Esophagus squamous epithelium (tissue), 4 donors: ENCODE data around the gene CALY.

Experiments
- CTCF ChIP-seq, 6 experiments: fragments of 450-650 bp in 4 of 6; fragments of 200-600 bp in 2 of 6; sonication (generic) in 2 of 6; IDR thresholded peaks; one replicate each; pipeline ENCODE4 v1.5.1; 2016 to 2019; ENCODE audit warnings: antibody characterized with exemption in 6 of 6, mild to moderate bottlenecking in 4 of 6, moderate library complexity in 4 of 6
- POLR2A ChIP-seq, 4 donors: fragments of 450-650 bp; IDR thresholded peaks; one replicate each; pipeline ENCODE4 v1.6.1; 2017; ENCODE audit warnings: antibody characterized with exemption in 4 of 4, mild to moderate bottlenecking in 4 of 4, moderate library complexity in 3 of 4

- TF ChIP-seq POLR2A (IDR thresholded peaks at IDR 0.05) (no peak), CTCF (IDR thresholded peaks at IDR 0.05) (no peak)
Observed at GRCh38 chr10:133355266-133355665, 18.6 kb upstream of the CALY start.
